ENCODE data around the gene MGRN1. TPM values are rescaled to one million over a fixed set of nuclear protein-coding genes. Genes with fewer than 3 reads are reported as not detected.

MGRN1 gene
- total RNA-seq, 4 donors from 2014 or later = 30.8 to 58.2 (median 44.8) TPM

DNA sequence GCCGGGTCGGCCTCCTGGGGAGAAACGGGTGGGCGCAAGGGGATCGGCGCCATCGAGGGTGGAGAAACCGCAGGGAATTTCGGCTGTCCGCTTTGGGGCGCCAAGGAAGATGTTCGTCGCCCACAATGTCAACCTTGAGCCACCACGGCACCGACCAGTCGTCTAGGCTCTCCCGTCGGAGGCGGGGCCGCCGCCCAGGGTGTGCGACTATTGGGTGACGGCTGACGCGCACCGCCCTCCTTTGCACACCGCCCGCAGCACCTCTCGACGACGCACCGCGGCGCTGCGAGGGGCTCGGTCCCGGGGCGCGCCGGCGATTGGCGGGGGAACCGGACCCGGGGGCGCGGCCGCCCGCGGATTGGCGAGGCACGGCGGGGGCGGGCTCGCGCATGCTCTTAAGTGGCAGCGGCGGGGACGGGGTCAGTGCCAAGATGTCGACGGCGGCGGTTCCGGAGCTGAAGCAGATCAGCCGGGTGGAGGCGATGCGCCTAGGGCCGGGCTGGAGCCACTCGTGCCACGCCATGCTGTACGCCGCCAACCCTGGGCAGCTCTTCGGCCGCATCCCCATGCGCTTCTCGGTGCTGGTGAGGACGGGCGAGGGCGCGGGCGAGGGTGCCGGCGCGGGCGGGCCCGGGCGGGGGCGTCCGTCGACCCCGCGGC lies 68.8 kb downstream of the MGRN1 start, which contains the start of gene NUDT16L1:
NUDT16L1 (plus strand) TSS at position 267 of the 660 bp plus-strand sequence; CDS start at position 432, 165 bp downstream.
- no peaks in the 10 kb centered on the region for H3K9me3 ChIP-seq
- H3K4me1 ChIP-seq = peaks cover 28% of the 10 kb centered on the region
- H3K27ac ChIP-seq = peak within 1 kb of the TSS; percentile 95
- WGBS = 0% methylated on average over 14 of the region's 91 CpGs
- peak within 1 kb of the TSS; percentile 70 for H3K4me3 ChIP-seq
- TF ChIP-seq, protein P1, sequence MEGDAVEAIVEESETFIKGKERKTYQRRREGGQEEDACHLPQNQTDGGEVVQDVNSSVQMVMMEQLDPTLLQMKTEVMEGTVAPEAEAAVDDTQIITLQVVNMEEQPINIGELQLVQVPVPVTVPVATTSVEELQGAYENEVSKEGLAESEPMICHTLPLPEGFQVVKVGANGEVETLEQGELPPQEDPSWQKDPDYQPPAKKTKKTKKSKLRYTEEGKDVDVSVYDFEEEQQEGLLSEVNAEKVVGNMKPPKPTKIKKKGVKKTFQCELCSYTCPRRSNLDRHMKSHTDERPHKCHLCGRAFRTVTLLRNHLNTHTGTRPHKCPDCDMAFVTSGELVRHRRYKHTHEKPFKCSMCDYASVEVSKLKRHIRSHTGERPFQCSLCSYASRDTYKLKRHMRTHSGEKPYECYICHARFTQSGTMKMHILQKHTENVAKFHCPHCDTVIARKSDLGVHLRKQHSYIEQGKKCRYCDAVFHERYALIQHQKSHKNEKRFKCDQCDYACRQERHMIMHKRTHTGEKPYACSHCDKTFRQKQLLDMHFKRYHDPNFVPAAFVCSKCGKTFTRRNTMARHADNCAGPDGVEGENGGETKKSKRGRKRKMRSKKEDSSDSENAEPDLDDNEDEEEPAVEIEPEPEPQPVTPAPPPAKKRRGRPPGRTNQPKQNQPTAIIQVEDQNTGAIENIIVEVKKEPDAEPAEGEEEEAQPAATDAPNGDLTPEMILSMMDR (IDR thresholded peaks at IDR 0.05) = peak in 1 of 2 donors; percentile 39
- TF ChIP-seq POLR2AphosphoS5 (IDR thresholded peaks at IDR 0.05) (peak in 2 of 3 donors; percentile 15 to 57), POLR2A (IDR thresholded peaks at IDR 0.05) (peak in 1 of 2 donors; percentile 24), EP300 (IDR thresholded peaks at IDR 0.05) (no peak)
- no peaks in the 10 kb centered on the region for H3K27me3 ChIP-seq
- H3K36me3 ChIP-seq = peaks cover 33% of the 10 kb centered on the region
- DNase-seq (ENCODE audit: low spot score in 2 of 2) = peak; percentile 96 to 98

DNA sequence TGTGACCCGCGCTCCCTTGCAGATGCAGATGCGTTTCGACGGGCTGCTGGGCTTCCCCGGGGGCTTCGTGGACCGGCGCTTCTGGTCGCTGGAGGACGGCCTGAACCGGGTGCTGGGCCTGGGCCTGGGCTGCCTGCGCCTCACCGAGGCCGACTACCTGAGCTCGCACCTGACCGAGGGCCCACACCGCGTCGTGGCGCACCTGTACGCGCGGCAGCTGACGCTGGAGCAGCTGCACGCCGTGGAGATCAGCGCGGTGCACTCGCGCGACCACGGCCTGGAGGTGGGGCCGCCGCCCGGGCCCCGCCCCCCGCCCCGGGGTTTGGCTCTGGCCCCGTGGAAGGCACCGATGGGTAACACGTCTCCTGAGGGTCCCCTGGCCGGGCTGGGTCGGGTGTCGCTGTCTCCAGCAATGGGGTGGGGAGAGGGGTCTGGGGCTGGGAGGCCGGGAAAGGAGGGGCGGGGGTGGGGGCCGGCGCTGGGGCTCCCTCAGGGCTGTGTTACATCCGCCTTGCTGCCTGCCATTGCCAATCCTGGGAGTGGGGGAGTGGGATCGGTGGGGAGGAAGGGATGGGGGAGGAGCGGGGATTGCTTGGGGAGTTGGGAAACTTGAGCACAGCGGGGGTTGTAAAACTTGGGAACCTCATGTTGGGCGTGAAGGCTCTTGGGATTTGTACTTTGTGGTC lies 69.5 kb downstream of the MGRN1 start:
- peak; percentile 73 to 80 for DNase-seq (ENCODE audit: low spot score in 2 of 2)
- Histone ChIP-seq H3K9me3 (no peaks in the 10 kb centered on the region), H3K27me3 (no peaks in the 10 kb centered on the region), H3K36me3 (peaks cover 33% of the 10 kb centered on the region), H3K4me1 (peaks cover 28% of the 10 kb centered on the region), H3K27ac (peak overlapping the region; percentile 95), H3K4me3 (peak overlapping the region; percentile 70)
- WGBS = 6% methylated on average over 10 of the region's 54 CpGs
- TF ChIP-seq, protein P1 (IDR thresholded peaks at IDR 0.05) = no peak
- TF ChIP-seq POLR2AphosphoS5 (IDR thresholded peaks at IDR 0.05) (no peak), EP300 (IDR thresholded peaks at IDR 0.05) (no peak), POLR2A (IDR thresholded peaks at IDR 0.05) (no peak)

DNA sequence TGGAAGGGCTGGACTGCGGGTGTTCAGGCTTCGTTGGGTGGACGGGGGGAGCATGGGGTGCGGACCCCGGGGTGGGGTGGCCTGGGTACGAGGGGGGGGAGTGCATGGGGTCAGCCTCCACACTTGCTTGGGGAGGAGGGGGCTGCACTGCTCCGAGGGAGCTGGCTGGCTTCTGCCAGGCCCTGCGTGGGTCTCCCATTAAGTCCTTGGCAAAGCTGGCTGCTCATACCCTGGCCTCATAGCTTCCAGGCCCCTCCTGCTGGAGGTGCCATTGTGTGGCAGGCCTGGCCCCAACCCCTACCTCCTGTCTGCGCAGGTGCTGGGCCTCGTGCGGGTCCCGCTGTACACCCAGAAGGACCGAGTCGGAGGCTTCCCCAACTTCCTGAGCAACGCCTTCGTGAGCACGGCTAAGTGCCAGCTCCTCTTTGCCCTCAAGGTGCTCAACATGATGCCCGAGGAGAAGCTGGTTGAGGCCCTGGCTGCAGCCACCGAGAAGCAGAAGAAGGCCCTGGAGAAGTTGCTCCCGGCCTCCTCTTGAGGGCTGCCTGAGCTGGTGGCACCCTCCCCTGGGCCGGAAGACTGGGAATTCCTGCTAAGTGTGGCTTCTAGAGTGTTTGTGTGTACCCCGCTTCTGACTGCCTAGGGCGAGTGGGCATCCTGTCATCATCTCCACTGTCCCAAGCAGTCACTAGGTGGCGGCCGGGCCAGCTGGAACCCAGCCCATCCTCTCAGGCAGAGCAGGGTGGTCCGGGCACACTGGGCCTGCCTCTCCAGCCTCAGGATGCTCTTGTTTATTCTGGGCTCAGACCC lies 70.2 kb downstream of the MGRN1 start:
- H3K4me1 ChIP-seq = peaks cover 28% of the 10 kb centered on the region
- H3K4me3 ChIP-seq = peak overlapping the region; percentile 70
- H3K36me3 ChIP-seq = peaks cover 39% of the 10 kb centered on the region
- no peaks in the 10 kb centered on the region for H3K9me3 ChIP-seq
- no peaks in the 10 kb centered on the region for H3K27me3 ChIP-seq
- H3K27ac ChIP-seq = peak overlapping the region; percentile 95
- peak in 1 of 2 donors; percentile 71 for DNase-seq (ENCODE audit: low spot score in 2 of 2)
- WGBS = 8% methylated on average over 4 of the region's 26 CpGs
- no peak for TF ChIP-seq POLR2AphosphoS5 (IDR thresholded peaks at IDR 0.05)
- no peak for TF ChIP-seq EP300 (IDR thresholded peaks at IDR 0.05)
- TF ChIP-seq, protein P1 (IDR thresholded peaks at IDR 0.05) = no peak
- no peak for TF ChIP-seq POLR2A (IDR thresholded peaks at IDR 0.05)

DNA sequence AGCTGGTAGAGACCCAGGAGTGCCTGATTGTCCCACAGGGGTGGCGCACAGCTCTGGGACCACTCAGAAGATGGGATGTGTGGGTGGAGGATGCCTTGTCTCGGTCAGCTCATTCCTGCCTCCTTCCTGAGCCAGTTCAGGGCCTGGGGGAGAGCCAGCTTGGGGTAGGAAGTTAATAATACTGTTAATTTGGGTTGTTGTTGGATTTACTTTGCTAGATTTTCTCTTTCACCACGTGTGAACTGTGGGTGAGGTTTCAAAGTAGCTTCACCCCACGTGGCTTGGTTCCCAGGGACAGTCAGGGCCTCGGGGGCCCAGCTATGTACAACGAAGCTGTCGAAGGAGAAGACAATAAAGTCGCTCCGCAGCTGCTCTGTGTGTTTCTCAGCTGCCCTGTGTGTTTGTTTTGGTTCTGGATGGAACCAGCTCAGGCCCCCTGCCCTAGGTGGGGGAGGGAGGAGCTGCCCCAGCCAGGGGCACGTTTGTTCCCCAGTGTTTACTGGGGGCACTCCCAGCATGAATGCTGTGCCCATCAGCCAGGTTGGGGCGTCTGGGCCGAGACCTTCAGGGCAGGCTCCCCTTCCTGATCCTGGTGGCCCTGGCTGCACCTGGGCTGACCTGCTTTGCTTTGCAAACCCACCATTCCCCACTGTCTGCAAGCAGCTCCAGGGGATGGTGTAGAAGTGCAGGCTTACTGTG lies 71.0 kb downstream of the MGRN1 start:
- 37% methylated on average over 8 of the region's 12 CpGs for WGBS
- H3K36me3 ChIP-seq = peaks cover 47% of the 10 kb centered on the region

More for the DNA sequence above, 71.0 kb downstream of the MGRN1 start:
- Histone ChIP-seq H3K27me3 (no peaks in the 10 kb centered on the region), H3K4me3 (no peak overlapping the region), H3K9me3 (no peaks in the 10 kb centered on the region), H3K27ac (no peak overlapping the region), H3K4me1 (peaks cover 28% of the 10 kb centered on the region)
- no peak for DNase-seq (ENCODE audit: low spot score in 2 of 2)
- TF ChIP-seq POLR2AphosphoS5 (IDR thresholded peaks at IDR 0.05) (no peak), POLR2A (IDR thresholded peaks at IDR 0.05) (no peak), EP300 (IDR thresholded peaks at IDR 0.05) (no peak)
- TF ChIP-seq, protein P1 (IDR thresholded peaks at IDR 0.05) = no peak
